Left ventricle myocardium superior (tissue), 1 donor: Measurements from ENCODE around the gene TTC34. TPM values are rescaled to one million over a fixed set of nuclear protein-coding genes. Genes with fewer than 3 reads are reported as not detected.
"Not testable (repeated sequence)": the region's sequence is repeated elsewhere in the genome, so short reads cannot be mapped to it uniquely, and the experiment has no call there.

ENCODE experiments used
- ATAC-seq: fragments of 200-7000 bp; cut with Tn5 transposase; one replicate; pipeline ENCODE4 v1.9.1; 2020; ENCODE audit warnings: mild to moderate bottlenecking, moderate library complexity
- DNase-seq: peaks from one replicate; pipeline ENCODE4 v3.0.0-alpha.2; 2020
- intact Hi-C: fragments of 100-400 bp; cut with micrococcal nuclease; formaldehyde crosslinking; loops from one replicate; pipeline ENCODE4 v1.11.0; 2022
- total RNA-seq: library from RNA; stranded (reverse); fragmentation: NEBNext Ultra II Directional; extraction: Animal tissue kit (Norgen Biotek cat#: 25700); gene quantifications from one replicate; pipeline ENCODE4 v1.2.1, GENCODE V29; 2021
- donor health status: DM: no; HTN: yes; CAD: no; lungs with severe emphysema.

Gene TTC34
- total RNA-seq, 1 donor from 2014 or later, result 0.59 TPM

GRCh38 chr1:2802421-2802961 is 998 bp upstream of the TTC34 start:
- ATAC-seq (no peak), DNase-seq (peak; percentile 10)
- intact Hi-C loops, result no loop called here

GRCh38 chr1:2801046-2801445 is 447 bp downstream of the TTC34 start:
- intact Hi-C loops, result no loop called here

GRCh38 chr1:2800664-2801045 is 838 bp downstream of the TTC34 start:
- intact Hi-C loops, result no loop called here
- DNase-seq, result peak; percentile 25
- ATAC-seq, result no peak

More at GRCh38 chr1:2801046-2801445, 447 bp downstream of the TTC34 start:
- ATAC-seq (no peak), DNase-seq (peak; percentile 8)

GRCh38 chr1:2799811-2800663 is 1.5 kb downstream of the TTC34 start:
- ATAC-seq, result no peak
- peak; percentile 30 for DNase-seq
- intact Hi-C loops, result no loop called here

GRCh38 chr1:2798958-2799357 is 2.5 kb downstream of the TTC34 start:
- intact Hi-C loops, ATAC-seq: not testable (repeated sequence)
- peak; percentile 5 for DNase-seq

GRCh38 chr1:2797741-2798016 is 3.8 kb downstream of the TTC34 start:
- intact Hi-C loops, result no loop called here
- ATAC-seq (no peak), DNase-seq (no peak)

- DNase-seq, result no peak
- no peak for ATAC-seq
- intact Hi-C loops, result no loop called here
These were observed 4.4 kb downstream of the TTC34 start for GRCh38 chr1:2796890-2797740.

- DNase-seq (no peak), ATAC-seq (no peak)
- intact Hi-C loops, result no loop called here
These were observed 5.6 kb downstream of the TTC34 start for GRCh38 chr1:2795926-2796325.

- intact Hi-C loops, result no loop called here
- DNase-seq (no peak), ATAC-seq (no peak)
These were observed 10.3 kb downstream of the TTC34 start for GRCh38 chr1:2791027-2791760.

- peak; percentile 27 for DNase-seq
- ATAC-seq, result no peak
- intact Hi-C loops, result no loop called here
These were observed 11.4 kb downstream of the TTC34 start for GRCh38 chr1:2789986-2790581.

- intact Hi-C loops, result no loop called here
- no peak for DNase-seq
- no peak for ATAC-seq
These were observed 12.1 kb downstream of the TTC34 start for GRCh38 chr1:2789164-2789985.

GRCh38 chr1:2788506-2789163 is 12.9 kb downstream of the TTC34 start:
- ATAC-seq, result no peak
- intact Hi-C loops, result no loop called here
- DNase-seq, result no peak

- ATAC-seq, result no peak
- DNase-seq, result no peak
- intact Hi-C loops, result no loop called here
These were observed 14.2 kb downstream of the TTC34 start for GRCh38 chr1:2787163-2787911.

- DNase-seq (peak; percentile 68), ATAC-seq (peak; percentile 49)
- intact Hi-C loops, result no loop called here
These were observed 14.9 kb downstream of the TTC34 start for GRCh38 chr1:2786329-2787162.

- intact Hi-C loops, result no loop called here
These were observed 15.7 kb downstream of the TTC34 start for GRCh38 chr1:2785631-2786328.

More at GRCh38 chr1:2785631-2786328, 15.7 kb downstream of the TTC34 start:
- DNase-seq (no peak), ATAC-seq (no peak)
